T-cell (primary cell): ENCODE measurements around the gene LOXHD1. TPM values are rescaled to one million over a fixed set of nuclear protein-coding genes. Genes with fewer than 3 reads are reported as not detected.

Experiments
- ATAC-seq, 4 experiments: fragments of 200-7000 bp in 3 of 4; fragments of 150-1000 bp in 1 of 4; cut with Tn5 transposase; replicated peaks in 1 of 4; 1 replicate in 3 of 4; 2 replicates in 1 of 4; pipeline ENCODE4 v1.10.0; 2021; ENCODE audit warnings: moderate library complexity in 3 of 4, mild to moderate bottlenecking in 2 of 4, moderate number of reproducible peaks in 1 of 4
- CTCF ChIA-PET, 2 donors: fragments of 300-600 bp; sonication (Branson Sonifier 250); formaldehyde crosslinking; loops; one replicate each; lab custom pipeline; 2022; ENCODE audit warnings: antibody characterized with exemption in 2 of 2; lab: Charles Lee
- POLR2A ChIA-PET, 2 donors: fragments of 300-600 bp; sonication (Branson Sonifier 250); formaldehyde crosslinking; loops; one replicate each; lab custom pipeline; 2022; ENCODE audit warnings: antibody characterized with exemption in 2 of 2; lab: Charles Lee
- DNase-seq, 35 experiments: peaks; one replicate each; pipeline versions ENCODE4 v3.0.0 to v3.0.0-alpha.2; 2013 to 2023
- H3K27ac ChIP-seq: one replicate; pipeline ENCODE4 v1.5.1; 2013; ENCODE audit warnings: low read length
- H3K27me3 ChIP-seq, 2 experiments: replicated peaks in 1 of 2; 1 replicate in 1 of 2; 2 replicates in 1 of 2; pipeline versions ENCODE4 v1.6.1 to v1.7.0; 2013; ENCODE audit warnings: low read length in 1 of 2, mixed read lengths in 1 of 2; ENCODE audit not compliant: control insufficient read depth in 2 of 2, insufficient read depth in 2 of 2; ENCODE audit errors: extremely low read depth in 1 of 2
- H3K36me3 ChIP-seq, 2 donors: 1 replicate in 1 of 2; 2 replicates in 1 of 2; pipeline versions ENCODE4 v1.6.1 to v1.7.0; 2013; ENCODE audit warnings: low read length in 1 of 2; ENCODE audit not compliant: control insufficient read depth in 2 of 2, insufficient read depth in 1 of 2; ENCODE audit errors: extremely low read depth in 1 of 2
- H3K4me1 ChIP-seq, 2 experiments: 1 replicate in 1 of 2; 2 replicates in 1 of 2; pipeline versions ENCODE4 v1.6.1 to v1.7.0; 2013; ENCODE audit warnings: low read length in 2 of 2, mixed read lengths in 1 of 2; ENCODE audit not compliant: insufficient read depth in 2 of 2, control insufficient read depth in 1 of 2; ENCODE audit errors: extremely low read depth in 1 of 2
- H3K4me3 ChIP-seq, 2 donors: 1 replicate in 1 of 2; 2 replicates in 1 of 2; pipeline versions ENCODE4 v1.5.1 to v1.7.0; 2013; ENCODE audit warnings: mild to moderate bottlenecking in 2 of 2, low read length in 1 of 2, moderate library complexity in 1 of 2; ENCODE audit not compliant: control insufficient read depth in 1 of 2; ENCODE audit errors: extremely low read depth in 1 of 2
- H3K9me3 ChIP-seq: 2 replicates; pipeline ENCODE4 v1.7.0; 2013
- H3K27ac Mint-ChIP-seq, 2 donors: one replicate each; pipeline ENCODE4 v1.8.0; 2020 to 2021; ENCODE audit warnings: mild to moderate bottlenecking in 2 of 2, mixed read lengths in 2 of 2
- H3K27me3 Mint-ChIP-seq, 2 donors: one replicate each; pipeline ENCODE4 v1.8.0; 2021 to 2022; ENCODE audit warnings: mixed read lengths in 2 of 2
- H3K36me3 Mint-ChIP-seq: one replicate; pipeline ENCODE4 v1.8.0; 2021; ENCODE audit warnings: mixed read lengths
- H3K4me1 Mint-ChIP-seq, 3 donors: one replicate each; pipeline ENCODE4 v1.8.0; 2020 to 2022; ENCODE audit warnings: mixed read lengths in 3 of 3, mild to moderate bottlenecking in 1 of 3
- H3K4me3 Mint-ChIP-seq, 3 donors: one replicate each; pipeline ENCODE4 v1.8.0; 2020 to 2022; ENCODE audit warnings: mild to moderate bottlenecking in 3 of 3, mixed read lengths in 3 of 3, moderate library complexity in 3 of 3
- H3K9me3 Mint-ChIP-seq, 3 donors: one replicate each; pipeline ENCODE4 v1.8.0; 2020 to 2022; ENCODE audit warnings: mixed read lengths in 3 of 3
- WGBS: methylation state at CpG from one replicate; pipeline ENCODE4 v1.1.5; 2013; ENCODE audit warnings: missing lambda C conversion rate; ENCODE audit not compliant: insufficient coverage; 5-methylcytosine and 5-hydroxymethylcytosine counted together
- total RNA-seq, 35 experiments: library from RNA in 6 of 35; stranded (reverse) in 6 of 35; fragments of 120-200 nt in 1 of 35; gene quantifications; one replicate each; pipeline versions ENCODE4 v1.2.1 to v1.2.4 and lab custom pipeline; 2013 to 2026

LOXHD1 gene
- total RNA-seq, 5 donors from 2014 or later (not counting 1 experiment from before 2014, with no cell fraction given) = 0.07 to 0.21 (median 0.15) TPM; not detected in 1

GRCh38 chr18:46482831-46483230, 174.2 kb downstream of the LOXHD1 start:
- Histone ChIP-seq H3K36me3 (no peaks in the 10 kb centered on the region), H3K27me3 (peaks cover 0 to 21% of the 10 kb centered on the region in 2 experiments), H3K4me1 (no peaks in the 10 kb centered on the region), H3K27ac (no peak overlapping the region), H3K9me3 (no peaks in the 10 kb centered on the region), H3K4me3 (no peak overlapping the region)
- ATAC-seq = no peak
- no peak overlapping the region for H3K27ac Mint-ChIP-seq
- no peak overlapping the region for H3K4me3 Mint-ChIP-seq
- no peak for DNase-seq
- H3K36me3 Mint-ChIP-seq = no peaks in the 10 kb centered on the region
- CTCF ChIA-PET = interaction anchor here in 1 of 2 donors (0.7 to 2.3 kb wide), 2 partner anchors 201 to 334 kb away, joined by 3 to 12 read pairs; no protein-coding TSS in a partner anchor
- no peaks in the 10 kb centered on the region for H3K4me1 Mint-ChIP-seq
- POLR2A ChIA-PET = no interaction called here
- WGBS = no CpG with 5 or more reads among the region's 1 CpG
- H3K9me3 Mint-ChIP-seq = no peaks in the 10 kb centered on the region
- peaks cover 11 to 21% of the 10 kb centered on the region in 2 donors for H3K27me3 Mint-ChIP-seq

- 40% methylated on average over 1 of the region's 1 CpG for WGBS
- Mint-ChIP-seq H3K27me3 (peaks cover 11 to 21% of the 10 kb centered on the region in 2 donors), H3K4me1 (no peaks in the 10 kb centered on the region), H3K36me3 (no peaks in the 10 kb centered on the region), H3K4me3 (no peak overlapping the region), H3K9me3 (no peaks in the 10 kb centered on the region), H3K27ac (no peak overlapping the region)
- H3K4me3 ChIP-seq = no peak overlapping the region
- ATAC-seq = no peak
- H3K9me3 ChIP-seq = no peaks in the 10 kb centered on the region
- no peak overlapping the region for H3K27ac ChIP-seq
- H3K27me3 ChIP-seq = peaks cover 0 to 26% of the 10 kb centered on the region in 2 experiments
- POLR2A ChIA-PET = no interaction called here
- CTCF ChIA-PET = interaction anchor here (0.6 to 2.3 kb wide), 5 partner anchors 200 to 332 kb away, joined by 3 to 12 read pairs (median 4); no protein-coding TSS in a partner anchor
- H3K36me3 ChIP-seq = no peaks in the 10 kb centered on the region
- no peak for DNase-seq
- no peaks in the 10 kb centered on the region for H3K4me1 ChIP-seq
Observed at GRCh38 chr18:46481847-46482245, 175.2 kb downstream of the LOXHD1 start.

- Histone ChIP-seq H3K27ac (no peak overlapping the region), H3K4me3 (no peak overlapping the region), H3K9me3 (no peaks in the 10 kb centered on the region), H3K4me1 (no peaks in the 10 kb centered on the region), H3K27me3 (peaks cover 0 to 26% of the 10 kb centered on the region in 2 experiments), H3K36me3 (no peaks in the 10 kb centered on the region)
- Mint-ChIP-seq H3K4me1 (no peaks in the 10 kb centered on the region), H3K36me3 (no peaks in the 10 kb centered on the region), H3K4me3 (no peak overlapping the region), H3K27me3 (peaks cover 11 to 21% of the 10 kb centered on the region in 2 donors), H3K9me3 (no peaks in the 10 kb centered on the region), H3K27ac (no peak overlapping the region)
- ChIA-PET CTCF (interaction anchor here (1.0 to 2.3 kb wide), 4 partner anchors 200 to 332 kb away, joined by 3 to 12 read pairs (median 4); no protein-coding TSS in a partner anchor), POLR2A (no interaction called here)
- 42% methylated on average over 7 of the region's 9 CpGs for WGBS
- peak in 30 of 35 experiments; percentile 11 to 70 (median 39) for DNase-seq
- ATAC-seq = peak; percentile 48 to 65 (median 54)
Observed at GRCh38 chr18:46481048-46481846, 175.8 kb downstream of the LOXHD1 start.

GRCh38 chr18:46480226-46480625, 176.8 kb downstream of the LOXHD1 start:
- Mint-ChIP-seq H3K4me1 (peaks cover 0 to 7% (median 3%) of the 10 kb centered on the region in 3 donors), H3K36me3 (no peaks in the 10 kb centered on the region), H3K4me3 (no peak overlapping the region), H3K27ac (no peak overlapping the region), H3K9me3 (no peaks in the 10 kb centered on the region), H3K27me3 (peaks cover 11 to 20% of the 10 kb centered on the region in 2 donors)
- Histone ChIP-seq H3K4me3 (no peak overlapping the region), H3K27ac (no peak overlapping the region), H3K36me3 (no peaks in the 10 kb centered on the region), H3K4me1 (no peaks in the 10 kb centered on the region), H3K9me3 (no peaks in the 10 kb centered on the region), H3K27me3 (peaks cover 0 to 23% of the 10 kb centered on the region in 2 experiments)
- ChIA-PET POLR2A (no interaction called here), CTCF (interaction anchor here in 1 of 2 donors (1.0 to 2.0 kb wide), 3 partner anchors 199 to 331 kb away, joined by 3 to 6 read pairs (median 3); no protein-coding TSS in a partner anchor)
- 100% methylated on average over 1 of the region's 5 CpGs for WGBS
- DNase-seq (no peak), ATAC-seq (no peak)

GRCh38 chr18:46478796-46479195, 178.2 kb downstream of the LOXHD1 start:
- 100% methylated on average over 2 of the region's 2 CpGs for WGBS
- no peak overlapping the region for H3K4me3 Mint-ChIP-seq
- no peak for DNase-seq
- H3K4me1 Mint-ChIP-seq = peaks cover 2 to 13% (median 9%) of the 10 kb centered on the region in 3 donors
- Histone ChIP-seq H3K4me1 (no peaks in the 10 kb centered on the region), H3K9me3 (no peaks in the 10 kb centered on the region), H3K4me3 (no peak overlapping the region), H3K36me3 (no peaks in the 10 kb centered on the region), H3K27ac (no peak overlapping the region), H3K27me3 (peaks cover 0 to 14% of the 10 kb centered on the region in 2 experiments)
- ChIA-PET POLR2A (no interaction called here), CTCF (interaction anchor here in 1 of 2 donors (0.7 kb wide), 1 partner anchor 203 kb away, joined by 3 read pairs; no protein-coding TSS in a partner anchor)
- H3K9me3 Mint-ChIP-seq = no peaks in the 10 kb centered on the region
- no peak overlapping the region for H3K27ac Mint-ChIP-seq
- ATAC-seq = no peak
- no peaks in the 10 kb centered on the region for H3K36me3 Mint-ChIP-seq
- H3K27me3 Mint-ChIP-seq = peaks cover 3 to 9% of the 10 kb centered on the region in 2 donors

- ChIA-PET CTCF (no interaction called here), POLR2A (no interaction called here)
- Histone ChIP-seq H3K36me3 (no peaks in the 10 kb centered on the region), H3K9me3 (no peaks in the 10 kb centered on the region), H3K4me1 (no peaks in the 10 kb centered on the region), H3K4me3 (no peak overlapping the region), H3K27ac (no peak overlapping the region), H3K27me3 (peaks cover 0 to 12% of the 10 kb centered on the region in 2 experiments)
- peaks cover 0 to 5% of the 10 kb centered on the region in 2 donors for H3K27me3 Mint-ChIP-seq
- no peaks in the 10 kb centered on the region for H3K36me3 Mint-ChIP-seq
- ATAC-seq = no peak
- H3K4me3 Mint-ChIP-seq = no peak overlapping the region
- no peak for DNase-seq
- H3K27ac Mint-ChIP-seq = no peak overlapping the region
- WGBS = 79% methylated on average over 15 of the region's 21 CpGs
- peaks cover 2 to 13% (median 9%) of the 10 kb centered on the region in 3 donors for H3K4me1 Mint-ChIP-seq
- no peaks in the 10 kb centered on the region for H3K9me3 Mint-ChIP-seq
Observed at GRCh38 chr18:46477425-46478011, 179.5 kb downstream of the LOXHD1 start.
